ENCODE results near the gene KLKB1. TPM values are rescaled to one million over a fixed set of nuclear protein-coding genes. Genes with fewer than 3 reads are reported as not detected.

The KLKB1 gene
- polyA plus RNA-seq, 3 donors: 0.28 TPM; not detected in 2

DNA sequence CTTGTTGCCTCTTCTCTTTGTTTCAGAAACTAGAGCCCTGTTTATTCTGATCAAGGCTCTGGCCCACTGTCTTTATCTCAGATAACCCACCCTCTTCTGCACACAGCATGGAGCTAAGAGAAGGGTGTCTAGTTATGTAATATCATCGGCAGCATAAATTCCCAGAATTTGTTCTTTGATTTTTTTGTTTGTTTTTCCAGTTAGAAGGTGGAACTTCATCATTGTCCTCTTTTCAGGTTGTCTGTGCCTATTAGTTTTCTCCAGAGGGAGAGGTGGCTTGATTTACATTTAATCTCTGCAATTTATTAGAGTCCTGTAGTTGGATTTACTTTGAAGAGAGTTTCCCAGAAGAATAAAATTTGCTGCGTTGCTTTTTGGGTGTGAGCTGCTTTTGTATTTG lies 23.5 kb downstream of the KLKB1 start:
- peaks cover 1 to 2% (median 1%) of the 10 kb centered on the region in 3 donors for H3K27me3 Mint-ChIP-seq (ENCODE audit: low read depth in 3 of 3)
- Histone ChIP-seq H3K4me1 (ENCODE audit: control insufficient read depth in 1 of 2, insufficient read depth in 2 of 2, low read length in 2 of 2) (no peaks in the 10 kb centered on the region), H3K4me2 (replicated peaks; ENCODE audit: extremely low read depth, low read length, poor library complexity, severe bottlenecking) (no peak overlapping the region), H3K27ac (ENCODE audit: low read depth in 1 of 2, low read length in 2 of 2) (no peak overlapping the region), H3K9ac (ENCODE audit: insufficient read depth, low read length, poor library complexity, severe bottlenecking) (no peak overlapping the region), H3K9me3 (replicated peaks in 1 of 2; ENCODE audit: control insufficient read depth in 1 of 2, insufficient read depth in 1 of 2, low read length in 2 of 2) (no peaks in the 10 kb centered on the region), H3K36me3 (replicated peaks in 1 of 2; ENCODE audit: control insufficient read depth in 1 of 2, insufficient read depth in 2 of 2, low read length in 2 of 2) (no peaks in the 10 kb centered on the region), H3K27me3 (ENCODE audit: control insufficient read depth in 2 of 2, insufficient read depth in 2 of 2, low read length in 2 of 2) (no peaks in the 10 kb centered on the region), H4K20me1 (ENCODE audit: insufficient read depth, low read length) (no peaks in the 10 kb centered on the region), H3K4me3 (replicated peaks in 1 of 3; ENCODE audit: low read depth in 2 of 3, low read length in 3 of 3) (no peak overlapping the region), H3K79me2 (ENCODE audit: insufficient read depth, low read length) (no peaks in the 10 kb centered on the region), H2AFZ (ENCODE audit: insufficient read depth, low read depth, low read length, poor library complexity, severe bottlenecking) (no peak overlapping the region)
- no peaks in the 10 kb centered on the region for H3K36me3 Mint-ChIP-seq
- TF ChIP-seq CTCF (IDR thresholded peaks at IDR 0.05): no peak
- no peak overlapping the region for H3K27ac Mint-ChIP-seq
- no CpG with 5 or more reads among the region's 2 CpGs for WGBS (ENCODE audit: insufficient coverage)
- no peak for DNase-seq
- no peaks in the 10 kb centered on the region for H3K4me1 Mint-ChIP-seq
- peaks cover 4 to 15% (median 10%) of the 10 kb centered on the region in 7 donors for H3K9me3 Mint-ChIP-seq
- intact Hi-C loops (cut with micrococcal nuclease): no loop called here
- no peak overlapping the region for H3K4me3 Mint-ChIP-seq

GRCh38 chr4:186255122-186255521 lies 27.8 kb downstream of the KLKB1 start:
- H3K27ac ChIP-seq (ENCODE audit: low read depth in 1 of 2, low read length in 2 of 2): no peak overlapping the region
- no peak for TF ChIP-seq CTCF (IDR thresholded peaks at IDR 0.05)
- no peaks in the 10 kb centered on the region for H3K4me1 Mint-ChIP-seq
- H3K79me2 ChIP-seq (ENCODE audit: insufficient read depth, low read length): no peaks in the 10 kb centered on the region
- no peak overlapping the region for H3K9ac ChIP-seq (ENCODE audit: insufficient read depth, low read length, poor library complexity, severe bottlenecking)
- H3K9me3 Mint-ChIP-seq: peaks cover 0 to 6% (median 3%) of the 10 kb centered on the region in 7 donors
- H3K4me2 ChIP-seq (replicated peaks; ENCODE audit: extremely low read depth, low read length, poor library complexity, severe bottlenecking): no peak overlapping the region
- peak overlapping the region in 1 of 7 donors; percentile 53 for H3K27ac Mint-ChIP-seq
- no peak overlapping the region for H2AFZ ChIP-seq (ENCODE audit: insufficient read depth, low read depth, low read length, poor library complexity, severe bottlenecking)
- no peaks in the 10 kb centered on the region for H3K9me3 ChIP-seq (replicated peaks in 1 of 2; ENCODE audit: control insufficient read depth in 1 of 2, insufficient read depth in 1 of 2, low read length in 2 of 2)
- H3K36me3 Mint-ChIP-seq: no peaks in the 10 kb centered on the region
- no peaks in the 10 kb centered on the region for H3K36me3 ChIP-seq (replicated peaks in 1 of 2; ENCODE audit: control insufficient read depth in 1 of 2, insufficient read depth in 2 of 2, low read length in 2 of 2)
- peaks cover 0 to 2% (median under 1%) of the 10 kb centered on the region in 3 donors for H3K27me3 Mint-ChIP-seq (ENCODE audit: low read depth in 3 of 3)
- H3K4me3 Mint-ChIP-seq: no peak overlapping the region
- intact Hi-C loops (cut with micrococcal nuclease): no loop called here
- no peak overlapping the region for H3K4me3 ChIP-seq (replicated peaks in 1 of 3; ENCODE audit: low read depth in 2 of 3, low read length in 3 of 3)
- DNase-seq: no peak
- H4K20me1 ChIP-seq (ENCODE audit: insufficient read depth, low read length): no peaks in the 10 kb centered on the region
- no peaks in the 10 kb centered on the region for H3K27me3 ChIP-seq (ENCODE audit: control insufficient read depth in 2 of 2, insufficient read depth in 2 of 2, low read length in 2 of 2)
- no peaks in the 10 kb centered on the region for H3K4me1 ChIP-seq (ENCODE audit: control insufficient read depth in 1 of 2, insufficient read depth in 2 of 2, low read length in 2 of 2)
- WGBS (ENCODE audit: insufficient coverage): no CpG with 5 or more reads among the region's 3 CpGs

Measured in CD14-positive monocyte (primary cell).